SK-N-SH (cell line): ENCODE data around the gene PTGR2. TPM values are rescaled to one million over a fixed set of nuclear protein-coding genes. Genes with fewer than 3 reads are reported as not detected.

Experiments used
- CTCF ChIA-PET: fragments of 300-600, 350-600 bp; formaldehyde crosslinking; extraction: SDS; loops from one replicate; lab custom pipeline; 2021; lab: Yijun Ruan, JAX
- POLR2A ChIA-PET: fragments of 350-600 bp; sonication (Branson Sonifier 250); formaldehyde crosslinking; extraction: SDS; loops from one replicate; lab custom pipeline; 2020; ENCODE audit warnings: antibody characterized with exemption, inconsistent platforms; lab: Yijun Ruan, JAX
- DNase-seq: peaks from one replicate; pipeline ENCODE4 v3.0.0; 2012
- H2AFZ ChIP-seq: fragments of 200-600 bp; sonication (generic); 2 replicates; pipeline ENCODE4 v1.8.1; 2016; ENCODE audit warnings: antibody characterized with exemption, mild to moderate bottlenecking, low read depth
- H3F3A ChIP-seq: fragments of 200-600 bp; sonication (generic); replicated peaks from 2 replicates; pipeline ENCODE3; 2016; ENCODE audit warnings: antibody characterized with exemption, mild to moderate bottlenecking; ENCODE audit not compliant: insufficient read depth
- H3K27ac ChIP-seq, 2 experiments: fragments of 200-500 bp in 1 of 2; fragments of 200-600 bp in 1 of 2; sonication (Bioruptor generic) in 1 of 2; sonication (generic), shearing (Covaris generic) in 1 of 2; 2 replicates each; pipeline versions ENCODE4 v1.5.1 to v1.6.1; 2014 to 2016; ENCODE audit warnings: low read depth in 2 of 2, inconsistent platforms in 1 of 2, low read length in 1 of 2, mild to moderate bottlenecking in 1 of 2, mixed read lengths in 1 of 2
- H3K27me3 ChIP-seq: fragments of 200-600 bp; sonication (generic), shearing (Covaris generic); 2 replicates; pipeline ENCODE4 v1.6.1; 2016; ENCODE audit warnings: mixed run types; ENCODE audit not compliant: insufficient read depth
- H3K36me3 ChIP-seq, 2 experiments: fragments of 200-500 bp in 1 of 2; fragments of 200-600 bp in 1 of 2; sonication (Bioruptor generic) in 1 of 2; sonication (generic) in 1 of 2; replicated peaks in 1 of 2; 2 replicates each; pipeline versions ENCODE3 to v1.5.1; 2014 to 2016; ENCODE audit warnings: low read length in 1 of 2, mild to moderate bottlenecking in 1 of 2; ENCODE audit not compliant: insufficient read depth in 2 of 2, control insufficient read depth in 1 of 2
- H3K4me1 ChIP-seq, 2 experiments: fragments of 200-500 bp in 1 of 2; fragments of 200-600 bp in 1 of 2; sonication (Bioruptor generic) in 1 of 2; sonication (generic), shearing (Covaris generic) in 1 of 2; 2 replicates each; pipeline versions ENCODE4 v1.5.1 to v1.6.1; 2014 to 2016; ENCODE audit warnings: low read depth in 1 of 2, low read length in 1 of 2, mixed run types in 1 of 2; ENCODE audit not compliant: insufficient read depth in 2 of 2, control insufficient read depth in 1 of 2
- H3K4me2 ChIP-seq: fragments of 200-600 bp; sonication (generic), shearing (Covaris generic); 2 replicates; pipeline ENCODE4 v1.6.1; 2017; ENCODE audit warnings: mixed run types
- H3K4me3 ChIP-seq, 2 experiments: fragments of 200-500 bp in 1 of 2; fragments of 200-600 bp in 1 of 2; sonication (Bioruptor generic) in 1 of 2; sonication (generic), shearing (Covaris generic) in 1 of 2; 2 replicates each; pipeline versions ENCODE4 v1.5.1 to v1.8.1; 2014 to 2016; ENCODE audit warnings: low read depth in 2 of 2, inconsistent platforms in 1 of 2, low read length in 1 of 2, mild to moderate bottlenecking in 1 of 2, mixed read lengths in 1 of 2, moderate library complexity in 1 of 2
- H3K79me2 ChIP-seq: fragments of 200-600 bp; sonication (generic); 2 replicates; pipeline ENCODE4 v1.8.1; 2017; ENCODE audit warnings: mild to moderate bottlenecking; ENCODE audit not compliant: insufficient read depth
- H3K9ac ChIP-seq: fragments of 200-600 bp; sonication (generic); 2 replicates; pipeline ENCODE4 v1.6.1; 2017; ENCODE audit warnings: mixed run types
- H3K9me2 ChIP-seq: fragments of 200-600 bp; sonication (generic); 2 replicates; pipeline ENCODE4 v1.6.1; 2017; ENCODE audit warnings: mixed run types
- H3K9me3 ChIP-seq: fragments of 200-600 bp; sonication (generic); 2 replicates; pipeline ENCODE4 v1.6.1; 2017; ENCODE audit warnings: mixed run types, mild to moderate bottlenecking, moderate library complexity
- H4K20me1 ChIP-seq: fragments of 200-600 bp; sonication (generic); 2 replicates; pipeline ENCODE4 v1.6.1; 2017; ENCODE audit warnings: mild to moderate bottlenecking, mixed run types; ENCODE audit not compliant: insufficient read depth
- EP300 ChIP-seq, 2 experiments: IDR thresholded peaks; 2 replicates each; pipeline versions ENCODE4 v1.4.0 to v1.6.1; 2012; ENCODE audit warnings: borderline replicate concordance in 1 of 2, low read depth in 1 of 2, low read length in 1 of 2
- FOSL2 ChIP-seq: IDR thresholded peaks from 2 replicates; pipeline ENCODE4 v1.4.0; 2012; ENCODE audit warnings: low read depth, mild to moderate bottlenecking, moderate library complexity, borderline replicate concordance
- FOXJ3 ChIP-seq: sonication (generic); formaldehyde crosslinking; IDR thresholded peaks from 2 replicates; pipeline ENCODE4 v1.5.1; 2020; ENCODE audit warnings: mild to moderate bottlenecking, missing genetic modification reagents
- GATA2 ChIP-seq: sonication (generic); formaldehyde crosslinking; IDR thresholded peaks from 2 replicates; pipeline ENCODE4 v1.5.0; 2020; ENCODE audit warnings: mild to moderate bottlenecking, missing genetic modification reagents
- JUND ChIP-seq: IDR thresholded peaks from 2 replicates; pipeline ENCODE4 v1.4.0; 2012
- MAX ChIP-seq: IDR thresholded peaks from 2 replicates; pipeline ENCODE4 v1.4.0; 2012; ENCODE audit warnings: low read depth
- MXI1 ChIP-seq: IDR thresholded peaks from 2 replicates; pipeline ENCODE4 v1.6.1; 2012; ENCODE audit warnings: mild to moderate bottlenecking, low read depth, low read length, improper control_type of control experiment
- NFIC ChIP-seq: IDR thresholded peaks from 2 replicates; pipeline ENCODE4 v1.4.0; 2012; ENCODE audit warnings: borderline replicate concordance
- RAD21 ChIP-seq: IDR thresholded peaks from 2 replicates; pipeline ENCODE4 v1.6.1; 2012; ENCODE audit warnings: mild to moderate bottlenecking, low read length
- RCOR1 ChIP-seq: fragments of 150-350 bp; IDR thresholded peaks from 2 replicates; pipeline ENCODE4 v1.6.1; 2017; ENCODE audit warnings: antibody characterized with exemption, low read length
- RFX5 ChIP-seq: IDR thresholded peaks from 2 replicates; pipeline ENCODE4 v1.6.1; 2012; ENCODE audit warnings: mild to moderate bottlenecking, improper control_type of control experiment, low read length
- RXRA ChIP-seq: IDR thresholded peaks from 2 replicates; pipeline ENCODE4 v1.4.0; 2012; ENCODE audit warnings: low read depth, mild to moderate bottlenecking, borderline replicate concordance
- SIN3A ChIP-seq: IDR thresholded peaks from 2 replicates; pipeline ENCODE4 v1.6.1; 2012; ENCODE audit warnings: low read depth, mild to moderate bottlenecking, low read length, moderate library complexity, borderline replicate concordance
- SMC3 ChIP-seq: IDR thresholded peaks from 2 replicates; pipeline ENCODE4 v1.6.1; 2012; ENCODE audit warnings: low read depth, low read length, improper control_type of control experiment
- TAF1 ChIP-seq: IDR thresholded peaks from 2 replicates; pipeline ENCODE4 v1.6.1; 2012; ENCODE audit warnings: low read depth, mild to moderate bottlenecking, low read length, moderate library complexity, borderline replicate concordance
- TCF12 ChIP-seq: IDR thresholded peaks from 2 replicates; pipeline ENCODE4 v1.4.0; 2012
- TEAD4 ChIP-seq: IDR thresholded peaks from 2 replicates; pipeline ENCODE4 v1.4.0; 2012; ENCODE audit warnings: mild to moderate bottlenecking, borderline replicate concordance; ENCODE audit not compliant: insufficient read depth
- USF1 ChIP-seq: IDR thresholded peaks from 2 replicates; pipeline ENCODE4 v1.4.0; 2012; ENCODE audit warnings: low read depth, borderline replicate concordance
- YY1 ChIP-seq: IDR thresholded peaks from 2 replicates; pipeline ENCODE4 v1.4.0; 2012; ENCODE audit warnings: low read depth, mild to moderate bottlenecking
- WGBS: methylation state at CpG from one replicate; pipeline ENCODE4 v1.1.6; 2017; ENCODE audit warnings: low lambda C conversion rate; 5-methylcytosine and 5-hydroxymethylcytosine counted together
- polyA plus RNA-seq, 3 experiments: library from polyadenylated mRNA; depleted of rRNA; stranded (reverse); fragments of >200 nt; gene quantifications; 2 replicates each; pipeline ENCODE4 v1.2.3, GENCODE V29; 2012
- TF ChIP-seq, protein P1 (sequence below): fragments of 150-350 bp; IDR thresholded peaks from 2 replicates; pipeline ENCODE4 v1.6.1; 2016; ENCODE audit warnings: mild to moderate bottlenecking, low read depth, low read length
- TF ChIP-seq, protein P2 (sequence below): IDR thresholded peaks from 2 replicates; pipeline ENCODE4; 2012

PTGR2 gene
- polyA plus RNA-seq, 1 of the 3 experiments (the other 2 are of a cell fraction), result 7.1 TPM

- no peaks in the 10 kb centered on the region for H3K9me2 ChIP-seq
- TF ChIP-seq EP300 (IDR thresholded peaks at IDR 0.05; ENCODE audit: borderline replicate concordance in 1 of 2, low read depth in 1 of 2, low read length in 1 of 2) (no peak), YY1 (no peak), RAD21 (no peak)
- TF ChIP-seq, protein P1, sequence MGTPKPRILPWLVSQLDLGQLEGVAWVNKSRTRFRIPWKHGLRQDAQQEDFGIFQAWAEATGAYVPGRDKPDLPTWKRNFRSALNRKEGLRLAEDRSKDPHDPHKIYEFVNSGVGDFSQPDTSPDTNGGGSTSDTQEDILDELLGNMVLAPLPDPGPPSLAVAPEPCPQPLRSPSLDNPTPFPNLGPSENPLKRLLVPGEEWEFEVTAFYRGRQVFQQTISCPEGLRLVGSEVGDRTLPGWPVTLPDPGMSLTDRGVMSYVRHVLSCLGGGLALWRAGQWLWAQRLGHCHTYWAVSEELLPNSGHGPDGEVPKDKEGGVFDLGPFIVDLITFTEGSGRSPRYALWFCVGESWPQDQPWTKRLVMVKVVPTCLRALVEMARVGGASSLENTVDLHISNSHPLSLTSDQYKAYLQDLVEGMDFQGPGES, result no peak
- TF ChIP-seq, protein P2, sequence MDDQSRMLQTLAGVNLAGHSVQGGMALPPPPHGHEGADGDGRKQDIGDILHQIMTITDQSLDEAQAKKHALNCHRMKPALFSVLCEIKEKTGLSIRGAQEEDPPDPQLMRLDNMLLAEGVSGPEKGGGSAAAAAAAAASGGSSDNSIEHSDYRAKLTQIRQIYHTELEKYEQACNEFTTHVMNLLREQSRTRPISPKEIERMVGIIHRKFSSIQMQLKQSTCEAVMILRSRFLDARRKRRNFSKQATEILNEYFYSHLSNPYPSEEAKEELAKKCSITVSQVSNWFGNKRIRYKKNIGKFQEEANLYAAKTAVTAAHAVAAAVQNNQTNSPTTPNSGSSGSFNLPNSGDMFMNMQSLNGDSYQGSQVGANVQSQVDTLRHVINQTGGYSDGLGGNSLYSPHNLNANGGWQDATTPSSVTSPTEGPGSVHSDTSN, result no peak
- peaks cover 3% of the 10 kb centered on the region for H3F3A ChIP-seq
- peaks cover 19 to 23% of the 10 kb centered on the region in 2 experiments for H3K36me3 ChIP-seq
- no peaks in the 10 kb centered on the region for H3K4me1 ChIP-seq
- no peak overlapping the region for H3K27ac ChIP-seq
- ChIA-PET POLR2A (no interaction called here), CTCF (interaction anchor here (0.8 to 1.3 kb wide), 3 partner anchors 11 to 35 kb away, joined by 3 to 4 read pairs (median 3); no protein-coding TSS in a partner anchor)
- H3K79me2 ChIP-seq, result no peaks in the 10 kb centered on the region
- WGBS, result 90% methylated on average over 1 of the region's 1 CpG
- no peak for DNase-seq
- H3K4me3 ChIP-seq, result no peak overlapping the region
- no peaks in the 10 kb centered on the region for H4K20me1 ChIP-seq
- H3K4me2 ChIP-seq, result no peak overlapping the region
- no peaks in the 10 kb centered on the region for H3K27me3 ChIP-seq
- no peak overlapping the region for H2AFZ ChIP-seq
- no peak overlapping the region for H3K9ac ChIP-seq
- H3K9me3 ChIP-seq, result no peaks in the 10 kb centered on the region
Measured at GRCh38 chr14:73879027-73879426, 27.4 kb downstream of the PTGR2 start.

- no peak for DNase-seq
- Histone ChIP-seq H3K4me3 (no peak overlapping the region), H4K20me1 (peaks cover 17% of the 10 kb centered on the region; the same call in 1 of the 2 replicates), H3K4me2 (peak overlapping the region; percentile 75), H2AFZ (no peak overlapping the region), H3K36me3 (peaks cover 8 to 9% of the 10 kb centered on the region in 2 experiments), H3F3A (peaks cover 11% of the 10 kb centered on the region), H3K4me1 (peaks cover 0 to 3% of the 10 kb centered on the region in 2 experiments; a peak in 3 of 4 replicates), H3K27ac (no peak overlapping the region), H3K27me3 (no peaks in the 10 kb centered on the region), H3K9ac (no peak overlapping the region), H3K79me2 (peaks cover 46% of the 10 kb centered on the region), H3K9me3 (no peaks in the 10 kb centered on the region), H3K9me2 (no peaks in the 10 kb centered on the region)
- POLR2A ChIA-PET, result no interaction called here
- TF ChIP-seq SMC3 (no peak), GATA2 (no peak), TEAD4 (no peak), MXI1 (no peak), TCF12 (no peak), SIN3A (no peak), USF1 (no peak), RXRA (no peak), YY1 (no peak), FOSL2 (no peak), MAX (no peak), FOXJ3 (CRISPR knock-in tag) (no peak), RFX5 (no peak), NFIC (no peak), TAF1 (no peak), RCOR1 (no peak), JUND (no peak)
- TF ChIP-seq, protein P1, result no peak
- CTCF ChIA-PET, result interaction anchor here (1.0 kb wide), 1 partner anchor 13 kb away, joined by 3 read pairs; no protein-coding TSS in a partner anchor
- WGBS, result 88% methylated on average over 8 of the region's 8 CpGs
Measured at GRCh38 chr14:73884438-73885190, 33.0 kb downstream of the PTGR2 start.
